ENCODE results near the gene GOLGA8A. TPM values are rescaled to one million over a fixed set of nuclear protein-coding genes. Genes with fewer than 3 reads are reported as not detected.
"Not testable (repeated sequence)": the region's sequence is repeated elsewhere in the genome, so short reads cannot be mapped to it uniquely, and the experiment has no call there.

The GOLGA8A gene
- total RNA-seq, 1 donor from 2014 or later, result 54.9 TPM

DNA sequence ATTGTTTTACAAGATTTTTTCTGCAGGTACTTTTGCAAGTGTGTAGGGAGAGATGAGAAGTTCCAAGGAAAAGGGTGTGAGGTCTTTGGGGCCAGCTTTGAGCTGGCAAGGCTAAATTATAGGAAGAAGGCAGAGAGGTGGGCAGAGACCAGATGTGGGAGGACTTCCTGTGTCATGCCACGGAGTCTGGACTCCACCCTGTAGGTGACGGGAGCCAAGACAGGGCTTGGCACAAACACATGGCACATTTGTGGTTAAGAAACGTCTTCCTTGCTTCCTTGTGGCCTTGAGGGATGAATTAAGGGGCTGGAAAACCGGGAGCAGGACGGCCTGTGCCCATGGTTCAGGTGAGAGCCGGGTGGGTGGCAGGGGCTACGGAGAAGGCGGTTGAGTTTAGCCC lies 19.2 kb downstream of the GOLGA8A start:
- DNase-seq (ENCODE audit: low spot score), result not testable (repeated sequence)

DNA sequence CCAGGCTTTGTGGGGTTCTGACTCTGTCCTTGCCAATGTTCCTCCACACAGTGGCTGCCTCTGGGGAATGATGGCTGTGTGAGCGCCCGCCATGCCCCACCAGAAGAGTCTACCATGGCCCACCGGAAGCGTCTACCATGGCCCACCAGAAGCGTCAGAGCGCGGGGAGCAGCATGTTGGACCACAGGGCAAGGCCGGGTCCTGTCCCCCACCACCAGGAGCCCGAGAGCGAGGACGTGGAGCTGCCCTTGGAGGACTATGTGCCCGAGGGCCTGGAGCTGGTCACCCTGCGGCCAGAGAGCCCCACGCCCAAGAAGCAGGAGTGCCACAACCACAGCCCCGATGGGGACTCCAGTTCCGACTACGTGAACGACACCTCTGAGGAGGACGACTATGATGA lies 28.1 kb downstream of the GOLGA8A start:
- not testable (repeated sequence) for DNase-seq (ENCODE audit: low spot score)

DNA sequence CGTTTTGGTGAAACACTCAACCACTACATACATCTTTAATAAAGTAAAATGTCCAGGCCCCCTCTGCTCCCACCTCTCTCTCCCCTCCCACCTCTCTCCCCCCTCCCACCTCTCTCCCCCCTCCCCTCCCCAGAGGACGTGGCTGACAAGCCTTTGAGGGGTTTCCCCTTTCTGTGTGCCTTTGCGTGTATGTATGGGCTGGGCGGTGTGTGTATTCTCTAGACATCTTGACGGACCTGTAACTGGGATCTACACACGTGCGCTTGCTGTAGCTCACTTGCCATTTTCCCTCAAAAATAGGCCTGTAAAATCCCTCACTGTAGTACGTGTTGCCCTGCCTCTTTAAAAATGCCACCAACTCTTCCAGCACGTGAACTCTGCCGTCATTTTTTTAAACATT lies 28.6 kb downstream of the GOLGA8A start:
- not testable (repeated sequence) for DNase-seq (ENCODE audit: low spot score)

DNA sequence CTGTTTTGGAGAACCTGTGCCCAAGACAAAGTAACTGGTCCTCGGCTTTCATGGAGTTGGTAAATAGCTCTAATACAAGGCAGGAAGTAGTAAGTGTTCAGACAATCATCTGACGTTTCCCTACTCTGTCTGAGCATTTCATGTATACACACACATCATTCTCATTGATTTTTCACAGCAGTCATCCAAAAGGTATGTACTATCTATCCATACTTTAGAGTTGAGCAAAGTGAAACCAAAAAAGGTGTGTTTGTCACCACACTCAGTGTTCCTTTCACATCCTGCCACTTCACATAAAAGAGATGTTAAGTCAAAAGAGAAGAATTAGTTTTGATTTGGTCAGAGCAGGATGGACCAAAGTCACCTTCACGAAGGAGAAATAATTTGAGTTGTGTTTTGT lies 33.7 kb downstream of the GOLGA8A start:
- DNase-seq (ENCODE audit: low spot score), result not testable (repeated sequence)

DNA sequence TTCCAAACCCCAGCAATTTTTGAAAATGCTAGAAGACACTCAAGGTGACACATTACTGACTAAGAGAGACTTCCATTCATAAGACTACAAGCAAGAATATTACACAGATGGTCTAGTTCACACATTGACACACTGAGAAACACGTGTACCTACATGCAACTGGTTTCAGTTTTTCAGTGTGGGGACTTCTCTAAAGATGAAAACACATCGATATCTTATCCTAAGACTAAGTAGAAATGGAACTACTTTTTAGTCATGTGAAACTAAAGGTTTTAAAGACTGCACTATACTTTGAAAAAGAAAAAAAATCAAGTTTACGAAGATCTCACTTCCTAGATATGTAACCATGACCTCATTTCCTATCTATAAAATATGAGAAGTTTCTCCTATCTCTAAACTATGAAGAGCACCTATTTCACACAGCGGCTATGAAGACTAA lies 34.4 kb downstream of the GOLGA8A start:
- DNase-seq (ENCODE audit: low spot score), result not testable (repeated sequence)

DNA sequence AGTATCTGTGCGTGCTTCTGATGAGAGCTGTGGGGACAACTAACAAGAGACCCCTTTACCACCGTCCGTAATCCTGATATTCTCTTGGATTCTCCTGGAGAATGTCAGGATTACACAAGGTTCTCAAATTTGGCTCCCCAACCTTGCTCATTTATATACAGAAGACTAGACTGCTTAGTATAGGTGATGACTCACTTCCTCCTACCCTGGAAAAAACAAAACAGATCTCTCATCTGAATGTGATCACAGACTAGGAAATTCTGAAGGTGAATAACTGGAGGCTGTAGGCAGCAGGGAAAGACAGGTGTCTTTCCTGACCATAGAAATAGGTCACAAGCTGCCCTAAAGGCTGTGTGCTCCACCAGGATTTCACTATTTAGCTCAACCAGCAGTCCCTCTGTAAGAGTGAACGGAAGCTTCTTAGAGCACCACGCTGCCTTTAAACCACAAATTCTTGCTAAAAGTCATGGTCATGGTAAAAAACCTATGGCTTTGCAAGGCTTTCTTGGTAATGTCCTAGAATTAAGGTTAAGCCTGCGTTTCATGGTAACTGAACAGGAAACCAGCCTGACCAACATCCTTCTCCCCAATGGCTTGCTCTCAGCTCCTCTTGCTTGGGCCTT lies 39.9 kb downstream of the GOLGA8A start:
- DNase-seq (ENCODE audit: low spot score), result not testable (repeated sequence)

DNA sequence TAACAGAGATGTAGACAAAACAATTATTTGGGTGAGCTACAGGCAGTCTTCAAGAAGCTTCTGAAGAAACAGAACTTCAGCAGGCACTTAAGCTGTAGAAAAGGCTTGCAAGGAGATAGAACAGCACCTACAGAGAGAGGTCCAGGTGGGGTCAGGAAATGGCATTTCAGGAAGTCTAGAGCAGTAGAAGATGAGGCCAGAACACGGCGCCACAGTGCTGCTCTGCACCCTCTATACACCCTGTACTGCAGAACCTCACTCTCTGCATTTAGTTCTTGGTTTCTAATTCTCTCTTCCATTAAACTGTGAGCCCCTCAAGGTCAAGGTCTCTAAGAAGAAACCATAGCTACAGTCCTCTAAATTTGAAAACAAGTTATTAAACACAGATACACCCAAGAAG lies 44.6 kb downstream of the GOLGA8A start:
- DNase-seq (ENCODE audit: low spot score), result not testable (repeated sequence)

DNA sequence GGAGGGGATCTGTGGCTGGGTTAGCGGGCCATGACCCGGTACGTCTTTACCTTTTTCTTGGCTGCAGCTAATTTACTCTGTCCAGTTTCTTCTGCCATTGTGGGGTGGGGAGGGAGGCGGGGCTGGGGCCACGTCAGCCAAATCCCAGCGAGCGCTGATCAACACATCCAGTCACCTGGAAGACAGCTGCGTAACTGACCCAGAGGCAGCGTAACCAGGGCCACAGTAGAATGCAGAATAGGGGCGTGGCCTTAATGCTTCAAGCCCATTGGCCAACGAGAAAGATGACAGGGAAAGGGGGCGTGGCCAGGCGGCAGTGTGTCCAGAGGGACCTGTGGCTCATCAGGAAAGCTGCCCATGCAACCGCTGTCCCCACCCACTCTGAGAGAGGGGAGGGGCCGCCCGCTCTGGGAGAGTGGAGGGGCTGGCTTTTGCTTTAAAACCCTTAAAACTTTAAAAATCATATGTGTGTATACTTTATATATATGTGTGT lies 48.0 kb downstream of the GOLGA8A start:
- DNase-seq (ENCODE audit: low spot score), result not testable (repeated sequence)

Other genes starting within 250 kb of the GOLGA8A start
- 91.2 TPM for gene KATNBL1, start 227.7 kb downstream of the GOLGA8A start, total RNA-seq (ENCODE audit: insufficient read depth, low replicate concordance)
- 60.4 TPM for gene EMC4, start 212.8 kb downstream of the GOLGA8A start, total RNA-seq (ENCODE audit: insufficient read depth, low replicate concordance)
- 17.3 TPM for gene SLC12A6, start 100.0 kb downstream of the GOLGA8A start, total RNA-seq (ENCODE audit: insufficient read depth, low replicate concordance)
- 79.7 TPM for gene NOP10, start 94.7 kb downstream of the GOLGA8A start, total RNA-seq (ENCODE audit: insufficient read depth, low replicate concordance)
- gene NUTM1, start 94.5 kb downstream of the GOLGA8A start, total RNA-seq (ENCODE audit: insufficient read depth, low replicate concordance), result not detected
- gene LPCAT4, start 70.6 kb downstream of the GOLGA8A start, total RNA-seq (ENCODE audit: insufficient read depth, low replicate concordance), result 18.1 TPM
- gene GOLGA8B, start 145.8 kb upstream of the GOLGA8A start, total RNA-seq (ENCODE audit: insufficient read depth, low replicate concordance), result 56.6 TPM

Data from umbilical cord (tissue), 2 donors.